Suppressor macrophage treated with lipopolysaccharide for 1 hour (primary cell): ENCODE data around the gene RRBP1.
A peak's percentile ranks its signal among the peaks of the same experiment; 100 is the strongest.

Experiments
- DNase-seq, 3 donors: peaks; one replicate each; pipeline ENCODE4 v3.0.0-alpha.2; 2020 to 2022

The RRBP1 gene

DNA sequence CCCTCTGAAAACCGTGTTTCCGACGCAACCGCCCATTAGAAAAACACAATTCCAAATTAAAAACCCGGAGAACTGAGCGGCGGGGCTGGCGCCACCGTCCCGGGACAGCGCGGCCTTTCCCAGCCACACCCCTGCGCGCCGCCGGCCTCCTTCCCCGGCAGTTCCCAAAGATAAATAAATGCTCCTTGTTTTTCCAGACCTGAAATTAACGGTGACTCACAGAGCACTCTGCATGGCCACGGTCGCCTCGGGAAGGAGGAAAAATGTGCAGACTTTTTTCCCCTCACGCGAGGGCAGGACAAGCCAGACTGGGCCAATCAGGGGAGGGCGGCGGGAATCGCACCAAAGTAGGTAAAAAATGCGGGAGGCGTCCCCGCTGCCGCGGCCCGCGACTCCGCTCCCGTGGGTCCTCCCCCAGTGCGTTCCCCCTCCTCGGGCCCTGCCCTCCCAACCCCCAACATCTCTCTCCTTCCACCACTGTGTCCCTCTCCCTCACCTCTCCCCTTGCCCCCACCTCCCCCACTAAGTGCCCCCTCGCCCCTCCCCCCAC is 113.0 kb downstream of the RRBP1 start:
- DNase-seq, result peak; percentile 51 to 65 (median 60)

DNA sequence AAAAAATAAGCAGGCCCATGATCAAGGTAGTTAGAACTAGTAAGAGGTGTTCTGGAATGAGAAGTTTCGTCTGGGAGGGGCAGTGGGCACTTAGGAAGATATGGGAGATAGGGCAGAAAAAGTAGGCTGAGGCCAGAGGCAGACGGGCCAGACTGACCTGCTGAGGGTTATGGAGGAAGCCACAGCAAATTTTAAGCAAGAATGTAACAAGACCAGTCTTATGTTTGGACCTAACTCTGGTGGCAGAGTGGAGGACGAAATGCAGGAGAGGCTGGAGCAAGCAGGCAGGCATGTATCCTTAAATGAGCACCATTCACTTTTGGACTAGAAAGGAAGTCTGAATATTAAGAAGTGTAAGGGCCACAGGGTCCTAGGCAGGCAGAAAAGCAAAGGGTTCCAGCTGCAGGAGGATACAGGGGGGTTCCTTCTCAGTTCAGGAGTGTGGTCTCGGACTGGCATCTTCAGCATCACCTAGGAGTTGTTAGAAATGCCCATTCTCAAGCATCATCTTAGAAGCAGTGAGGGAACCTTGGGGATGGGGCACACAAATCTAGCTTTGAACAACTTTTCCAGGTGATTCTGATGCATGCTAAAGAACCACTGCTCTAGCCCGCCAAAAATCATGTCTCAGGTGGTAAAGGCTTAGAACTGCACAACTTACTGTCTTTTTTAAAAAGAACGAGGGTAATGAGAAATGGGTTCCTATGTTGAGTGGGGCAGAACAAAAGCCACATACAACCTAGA is 113.8 kb downstream of the RRBP1 start:
- no peak for DNase-seq

DNA sequence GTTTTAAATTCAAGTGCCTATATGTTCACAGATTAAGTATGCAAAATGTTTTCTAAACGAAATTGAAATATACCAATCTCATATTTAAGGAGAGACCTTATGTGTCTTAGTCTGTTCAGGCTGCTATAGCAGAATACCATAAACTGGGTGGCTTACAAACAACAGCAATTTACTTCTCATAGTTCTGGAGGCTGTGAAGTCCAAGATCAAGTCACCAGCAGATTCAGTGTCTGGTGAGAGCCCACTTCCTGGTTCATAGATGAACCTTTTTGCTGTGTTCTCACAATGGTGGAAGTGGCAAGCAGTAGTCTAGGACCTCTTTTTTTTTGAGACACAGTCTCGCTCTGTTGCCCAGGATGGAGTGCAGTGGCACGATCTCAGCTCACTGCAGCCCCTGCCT is 115.7 kb downstream of the RRBP1 start:
- DNase-seq, result no peak

DNA sequence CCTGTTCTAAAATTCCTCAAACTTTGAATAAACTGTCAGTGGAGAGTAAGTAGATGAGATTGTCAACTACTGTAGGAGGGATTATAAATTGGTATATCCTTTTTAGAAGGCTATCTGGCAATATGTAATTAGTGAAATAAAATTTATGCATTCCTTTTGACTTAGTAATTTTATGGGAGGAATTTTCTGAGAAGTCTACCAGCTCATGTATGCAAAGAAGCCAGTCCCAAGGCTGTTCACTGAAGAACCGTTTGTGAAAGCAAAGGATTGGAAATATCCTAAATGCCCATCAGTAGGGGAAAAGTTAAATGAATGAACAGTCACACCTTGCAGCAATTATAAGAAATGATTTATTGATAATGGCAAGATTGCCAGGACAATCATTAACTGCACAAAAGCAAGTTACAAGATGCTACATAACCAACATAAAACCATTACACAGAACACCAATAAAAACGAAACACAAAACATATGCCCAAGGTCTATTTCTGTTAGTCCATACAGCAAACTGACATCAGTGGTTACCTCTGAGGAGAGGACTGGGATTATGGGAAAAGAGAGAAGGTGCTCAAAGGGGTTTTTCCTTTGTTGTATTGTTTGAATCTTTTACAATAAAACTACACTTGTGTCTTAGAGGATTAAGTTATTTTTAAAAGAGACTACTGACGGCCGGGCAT is 116.7 kb downstream of the RRBP1 start:
- DNase-seq, result no peak
